NT2/D1 (cell line): ENCODE data around the gene TMEM163.
A peak's percentile ranks its signal among the peaks of the same experiment; 100 is the strongest.

ENCODE experiments used
- SUZ12 ChIP-seq: IDR thresholded peaks from 2 replicates; pipeline ENCODE4 v1.6.1; 2011; ENCODE audit not compliant: insufficient read length, insufficient read depth; ENCODE audit errors: extremely low read depth
- YY1 ChIP-seq: IDR thresholded peaks from 2 replicates; pipeline ENCODE4 v1.6.1; 2011; ENCODE audit not compliant: insufficient read length, insufficient read depth

DNA sequence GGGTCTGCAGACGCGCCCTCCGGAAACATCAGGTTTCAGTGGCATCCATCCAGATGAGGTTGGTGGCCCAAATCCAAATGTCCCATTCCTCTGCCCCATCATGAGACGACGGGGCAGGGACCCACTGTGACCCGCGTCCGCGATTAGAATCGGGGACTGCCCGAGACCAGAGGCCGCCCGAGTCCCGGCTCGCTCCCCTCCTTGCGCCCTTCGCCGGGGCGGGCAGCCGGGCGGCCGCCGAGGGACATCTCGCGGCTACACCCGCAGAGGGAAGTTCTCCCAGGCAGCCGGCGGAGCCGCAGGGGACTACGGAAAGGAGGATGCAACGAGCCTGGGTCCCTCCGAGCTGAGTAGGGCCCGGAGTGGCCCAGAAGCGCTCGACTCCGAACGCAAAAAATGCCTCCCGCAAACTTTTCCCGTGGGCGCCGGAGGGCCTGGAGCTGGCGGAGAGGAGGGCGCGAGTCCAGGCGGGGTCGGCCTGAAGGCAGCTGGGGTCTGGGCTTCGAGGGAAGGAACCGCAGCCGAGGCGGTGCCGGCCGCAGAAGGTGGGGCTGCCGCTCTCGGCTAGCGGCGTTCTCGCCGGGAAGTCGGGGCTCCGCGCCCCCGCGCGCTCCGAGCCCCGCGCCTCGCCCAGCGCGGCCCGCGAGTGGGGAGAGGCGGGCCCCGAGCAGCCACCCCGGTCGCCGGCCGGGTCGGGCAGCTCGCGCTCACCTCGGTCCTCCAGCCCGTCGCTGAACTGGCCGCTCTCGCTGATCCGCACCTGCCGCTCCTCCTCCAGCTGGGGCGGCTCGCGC is 580 bp downstream of the TMEM163 start:
- TF ChIP-seq YY1 (no peak), SUZ12 (peak; percentile 79)
